GM23338 (cell line): ENCODE measurements around the gene ABRAXAS1. TPM values are rescaled to one million over a fixed set of nuclear protein-coding genes. Genes with fewer than 3 reads are reported as not detected.

Experiments
- ATAC-seq: fragments of 200-7000 bp; cut with Tn5 transposase; 3 replicates; pipeline ENCODE4 v1.9.1; 2020
- DNase-seq: peaks from one replicate; pipeline ENCODE4 v3.0.0-alpha.2; 2015; ENCODE audit warnings: low spot score
- H2AFZ ChIP-seq: fragments of 200-600 bp; sonication (generic); 2 replicates; pipeline ENCODE4 v1.8.0; 2016; ENCODE audit warnings: antibody characterized with exemption, mild to moderate bottlenecking, moderate library complexity
- H3F3A ChIP-seq: fragments of 200-600 bp; sonication (generic); replicated peaks from 2 replicates; pipeline ENCODE4 v1.8.0; 2017; ENCODE audit warnings: antibody characterized with exemption, mixed run types, low read depth
- H3K27ac ChIP-seq: fragments of 200-600 bp; sonication (generic); 2 replicates; pipeline ENCODE4 v1.6.1; 2016; ENCODE audit warnings: low read depth
- H3K27me3 ChIP-seq: fragments of 200-600 bp; sonication (generic); 2 replicates; pipeline ENCODE4 v1.8.0; 2016; ENCODE audit warnings: mild to moderate bottlenecking, mixed run types, moderate library complexity; ENCODE audit not compliant: insufficient read depth
- H3K36me3 ChIP-seq: fragments of 200-600 bp; sonication (generic); 2 replicates; pipeline ENCODE4 v1.8.0; 2016; ENCODE audit warnings: mild to moderate bottlenecking; ENCODE audit not compliant: insufficient read depth
- H3K4me1 ChIP-seq: fragments of 200-600 bp; sonication (generic); 2 replicates; pipeline ENCODE4 v1.8.0; 2016; ENCODE audit warnings: mild to moderate bottlenecking, moderate library complexity; ENCODE audit not compliant: insufficient read depth
- H3K4me2 ChIP-seq: fragments of 200-600 bp; sonication (generic); 2 replicates; pipeline ENCODE4 v1.7.1; 2017; ENCODE audit warnings: mixed run types
- H3K4me3 ChIP-seq: fragments of 200-600 bp; sonication (generic); 2 replicates; pipeline ENCODE4 v1.6.1; 2016; ENCODE audit warnings: mixed run types
- H3K79me2 ChIP-seq: fragments of 200-600 bp; sonication (generic); replicated peaks from 2 replicates; pipeline ENCODE4 v1.8.0; 2017; ENCODE audit warnings: mild to moderate bottlenecking; ENCODE audit not compliant: insufficient read depth
- H3K9me2 ChIP-seq: fragments of 200-600 bp; sonication (generic); 2 replicates; pipeline ENCODE4 v1.8.0; 2017; ENCODE audit not compliant: insufficient read depth
- H4K20me1 ChIP-seq: fragments of 200-600 bp; sonication (generic); replicated peaks from 2 replicates; pipeline ENCODE4 v1.8.0; 2017; ENCODE audit warnings: mild to moderate bottlenecking; ENCODE audit not compliant: insufficient read depth
- H3K27ac Mint-ChIP-seq: 2 replicates; pipeline ENCODE4 v1.8.0; 2020; ENCODE audit warnings: inconsistent platforms, mild to moderate bottlenecking, moderate library complexity, mixed read lengths
- H3K27me3 Mint-ChIP-seq: 3 replicates; pipeline ENCODE4 v1.8.0; 2022; ENCODE audit warnings: low read depth, mild to moderate bottlenecking, moderate library complexity, mixed read lengths, inconsistent platforms; ENCODE audit not compliant: insufficient read depth, poor library complexity
- H3K36me3 Mint-ChIP-seq: 3 replicates; pipeline ENCODE4 v1.8.0; 2021; ENCODE audit warnings: low read depth, mild to moderate bottlenecking, inconsistent platforms, moderate library complexity, mixed read lengths
- H3K4me1 Mint-ChIP-seq: 3 replicates; pipeline ENCODE4 v1.8.0; 2020; ENCODE audit warnings: mild to moderate bottlenecking, inconsistent platforms, mixed read lengths
- H3K4me3 Mint-ChIP-seq: 3 replicates; pipeline ENCODE4 v1.8.0; 2021; ENCODE audit warnings: moderate library complexity, mild to moderate bottlenecking, inconsistent platforms, mixed read lengths
- H3K9me3 Mint-ChIP-seq: 3 replicates; pipeline ENCODE4 v1.8.0; 2020; ENCODE audit warnings: moderate library complexity, mild to moderate bottlenecking, inconsistent platforms, mixed read lengths
- EZH2 ChIP-seq: fragments of 200-600 bp; sonication (generic); IDR thresholded peaks from one replicate; pipeline ENCODE4 v1.8.0; 2017; ENCODE audit warnings: antibody characterized with exemption, mild to moderate bottlenecking, low read depth; ENCODE audit not compliant: unreplicated experiment
- STAT1 ChIP-seq: IDR thresholded peaks from one replicate; pipeline ENCODE4 v1.6.1; 2016; ENCODE audit warnings: antibody characterized with exemption; ENCODE audit not compliant: unreplicated experiment
- ZNF331 ChIP-seq: fragments of 250-450 bp; sonication (Bioruptor Pico); IDR thresholded peaks from 2 replicates; pipeline ENCODE4 v1.5.0; 2020; ENCODE audit warnings: low read depth, mild to moderate bottlenecking, moderate library complexity
- polyA plus RNA-seq: library from polyadenylated mRNA; unstranded; fragments of >200 nt; fragmentation: Nextera tagmentation; extraction: Ambion mirVana; gene quantifications from 2 replicates; pipeline ENCODE4 v1.2.1, GENCODE V29; 2016
- total RNA-seq: library from RNA; depleted of rRNA; stranded (reverse); fragments of >200 nt; shearing (Covaris generic); gene quantifications from 2 replicates; pipeline ENCODE4 v1.2.3, GENCODE V29; 2014
- TF ChIP-seq, protein P1 (sequence below), 2 experiments: fragments of 200-600 bp in 1 of 2; sonication (generic) in 1 of 2; conservative IDR thresholded peaks; 2 replicates each; pipeline versions ENCODE4 v1.5.1 to v1.6.1; 2016 to 2017; ENCODE audit warnings: antibody characterized with exemption in 2 of 2, low read depth in 2 of 2, mild to moderate bottlenecking in 2 of 2, moderate library complexity in 1 of 2
- TF ChIP-seq, protein P2 (sequence below): IDR thresholded peaks from 2 replicates; pipeline ENCODE4 v1.6.1; 2016; ENCODE audit warnings: antibody characterized with exemption
- TF ChIP-seq, protein P3 (sequence below): IDR thresholded peaks from one replicate; pipeline ENCODE4 v1.6.1; 2018; ENCODE audit warnings: antibody characterized with exemption; ENCODE audit not compliant: unreplicated experiment
- TF ChIP-seq, protein P4 (sequence below): fragments of 250-450 bp; sonication (Bioruptor Pico); IDR thresholded peaks from 2 replicates; pipeline ENCODE4 v1.5.0; 2020; ENCODE audit warnings: mild to moderate bottlenecking, moderate library complexity

Gene ABRAXAS1
- total and polyA plus RNA-seq, 2 experiments from 2014 or later, result 8.0 to 25.2 TPM

DNA sequence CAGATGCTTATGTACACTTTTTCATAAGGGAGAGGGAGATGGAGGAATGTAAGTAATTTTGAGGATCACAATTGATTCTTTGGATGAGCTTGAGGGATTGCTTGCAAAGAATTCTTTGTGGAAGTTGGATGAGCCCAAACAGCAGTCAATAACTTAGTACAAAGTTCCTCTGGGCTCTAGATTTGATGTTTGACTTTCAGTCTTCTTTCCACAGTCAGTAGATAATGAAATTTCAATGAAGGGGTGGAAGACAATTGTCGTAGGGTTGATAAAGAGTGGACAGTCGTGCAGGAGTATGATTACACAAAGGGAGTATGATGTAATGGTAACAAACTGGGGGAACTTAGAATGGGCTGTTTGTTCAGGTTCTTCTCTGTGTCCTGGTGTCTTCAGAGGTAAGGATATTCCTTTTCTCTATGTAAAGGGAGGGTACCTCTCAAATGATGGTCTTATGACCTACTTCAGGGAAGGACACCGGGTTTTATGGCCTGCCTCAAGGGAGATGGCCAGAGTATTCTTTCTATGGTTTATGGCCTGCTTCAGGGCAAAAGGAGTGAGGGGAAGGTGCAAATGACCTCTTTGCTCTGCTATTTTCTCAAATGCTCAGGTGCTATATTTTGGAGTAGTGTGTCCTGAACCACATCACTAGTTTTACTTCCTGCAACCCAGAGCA lies 1.7 kb upstream of the ABRAXAS1 start:
- Histone ChIP-seq H3K4me2 (no peak overlapping the region), H2AFZ (no peak overlapping the region; the same call in 1 of the 2 replicates), H3K27me3 (peaks cover 9% of the 10 kb centered on the region), H3K79me2 (no peaks in the 10 kb centered on the region), H3K4me3 (no peak overlapping the region), H3K9me2 (no peaks in the 10 kb centered on the region), H4K20me1 (no peaks in the 10 kb centered on the region), H3F3A (no peaks in the 10 kb centered on the region), H3K27ac (no peak overlapping the region), H3K36me3 (no peaks in the 10 kb centered on the region), H3K4me1 (peaks cover 4% of the 10 kb centered on the region)
- H3K4me1 Mint-ChIP-seq, result peaks cover 4% of the 10 kb centered on the region; the same call in 2 of the 3 replicates
- no peak overlapping the region for H3K27ac Mint-ChIP-seq
- no peak for DNase-seq
- H3K9me3 Mint-ChIP-seq, result no peaks in the 10 kb centered on the region
- no peak overlapping the region for H3K4me3 Mint-ChIP-seq
- no peak for ATAC-seq
- peaks cover 3% of the 10 kb centered on the region; the same call in 2 of the 3 replicates for H3K36me3 Mint-ChIP-seq
- peaks cover 6% of the 10 kb centered on the region for H3K27me3 Mint-ChIP-seq
- TF ChIP-seq STAT1 (no peak), ZNF331 (CRISPR knock-in tag) (no peak)
- TF ChIP-seq, protein P1, sequence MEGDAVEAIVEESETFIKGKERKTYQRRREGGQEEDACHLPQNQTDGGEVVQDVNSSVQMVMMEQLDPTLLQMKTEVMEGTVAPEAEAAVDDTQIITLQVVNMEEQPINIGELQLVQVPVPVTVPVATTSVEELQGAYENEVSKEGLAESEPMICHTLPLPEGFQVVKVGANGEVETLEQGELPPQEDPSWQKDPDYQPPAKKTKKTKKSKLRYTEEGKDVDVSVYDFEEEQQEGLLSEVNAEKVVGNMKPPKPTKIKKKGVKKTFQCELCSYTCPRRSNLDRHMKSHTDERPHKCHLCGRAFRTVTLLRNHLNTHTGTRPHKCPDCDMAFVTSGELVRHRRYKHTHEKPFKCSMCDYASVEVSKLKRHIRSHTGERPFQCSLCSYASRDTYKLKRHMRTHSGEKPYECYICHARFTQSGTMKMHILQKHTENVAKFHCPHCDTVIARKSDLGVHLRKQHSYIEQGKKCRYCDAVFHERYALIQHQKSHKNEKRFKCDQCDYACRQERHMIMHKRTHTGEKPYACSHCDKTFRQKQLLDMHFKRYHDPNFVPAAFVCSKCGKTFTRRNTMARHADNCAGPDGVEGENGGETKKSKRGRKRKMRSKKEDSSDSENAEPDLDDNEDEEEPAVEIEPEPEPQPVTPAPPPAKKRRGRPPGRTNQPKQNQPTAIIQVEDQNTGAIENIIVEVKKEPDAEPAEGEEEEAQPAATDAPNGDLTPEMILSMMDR (conservative IDR thresholded peaks at IDR 0.05; ENCODE audit: low read depth in 2 of 2), result no peak
- TF ChIP-seq, protein P2, sequence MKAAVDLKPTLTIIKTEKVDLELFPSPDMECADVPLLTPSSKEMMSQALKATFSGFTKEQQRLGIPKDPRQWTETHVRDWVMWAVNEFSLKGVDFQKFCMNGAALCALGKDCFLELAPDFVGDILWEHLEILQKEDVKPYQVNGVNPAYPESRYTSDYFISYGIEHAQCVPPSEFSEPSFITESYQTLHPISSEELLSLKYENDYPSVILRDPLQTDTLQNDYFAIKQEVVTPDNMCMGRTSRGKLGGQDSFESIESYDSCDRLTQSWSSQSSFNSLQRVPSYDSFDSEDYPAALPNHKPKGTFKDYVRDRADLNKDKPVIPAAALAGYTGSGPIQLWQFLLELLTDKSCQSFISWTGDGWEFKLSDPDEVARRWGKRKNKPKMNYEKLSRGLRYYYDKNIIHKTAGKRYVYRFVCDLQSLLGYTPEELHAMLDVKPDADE, result no peak
- TF ChIP-seq, protein P3, sequence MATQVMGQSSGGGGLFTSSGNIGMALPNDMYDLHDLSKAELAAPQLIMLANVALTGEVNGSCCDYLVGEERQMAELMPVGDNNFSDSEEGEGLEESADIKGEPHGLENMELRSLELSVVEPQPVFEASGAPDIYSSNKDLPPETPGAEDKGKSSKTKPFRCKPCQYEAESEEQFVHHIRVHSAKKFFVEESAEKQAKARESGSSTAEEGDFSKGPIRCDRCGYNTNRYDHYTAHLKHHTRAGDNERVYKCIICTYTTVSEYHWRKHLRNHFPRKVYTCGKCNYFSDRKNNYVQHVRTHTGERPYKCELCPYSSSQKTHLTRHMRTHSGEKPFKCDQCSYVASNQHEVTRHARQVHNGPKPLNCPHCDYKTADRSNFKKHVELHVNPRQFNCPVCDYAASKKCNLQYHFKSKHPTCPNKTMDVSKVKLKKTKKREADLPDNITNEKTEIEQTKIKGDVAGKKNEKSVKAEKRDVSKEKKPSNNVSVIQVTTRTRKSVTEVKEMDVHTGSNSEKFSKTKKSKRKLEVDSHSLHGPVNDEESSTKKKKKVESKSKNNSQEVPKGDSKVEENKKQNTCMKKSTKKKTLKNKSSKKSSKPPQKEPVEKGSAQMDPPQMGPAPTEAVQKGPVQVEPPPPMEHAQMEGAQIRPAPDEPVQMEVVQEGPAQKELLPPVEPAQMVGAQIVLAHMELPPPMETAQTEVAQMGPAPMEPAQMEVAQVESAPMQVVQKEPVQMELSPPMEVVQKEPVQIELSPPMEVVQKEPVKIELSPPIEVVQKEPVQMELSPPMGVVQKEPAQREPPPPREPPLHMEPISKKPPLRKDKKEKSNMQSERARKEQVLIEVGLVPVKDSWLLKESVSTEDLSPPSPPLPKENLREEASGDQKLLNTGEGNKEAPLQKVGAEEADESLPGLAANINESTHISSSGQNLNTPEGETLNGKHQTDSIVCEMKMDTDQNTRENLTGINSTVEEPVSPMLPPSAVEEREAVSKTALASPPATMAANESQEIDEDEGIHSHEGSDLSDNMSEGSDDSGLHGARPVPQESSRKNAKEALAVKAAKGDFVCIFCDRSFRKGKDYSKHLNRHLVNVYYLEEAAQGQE, result no peak

DNA sequence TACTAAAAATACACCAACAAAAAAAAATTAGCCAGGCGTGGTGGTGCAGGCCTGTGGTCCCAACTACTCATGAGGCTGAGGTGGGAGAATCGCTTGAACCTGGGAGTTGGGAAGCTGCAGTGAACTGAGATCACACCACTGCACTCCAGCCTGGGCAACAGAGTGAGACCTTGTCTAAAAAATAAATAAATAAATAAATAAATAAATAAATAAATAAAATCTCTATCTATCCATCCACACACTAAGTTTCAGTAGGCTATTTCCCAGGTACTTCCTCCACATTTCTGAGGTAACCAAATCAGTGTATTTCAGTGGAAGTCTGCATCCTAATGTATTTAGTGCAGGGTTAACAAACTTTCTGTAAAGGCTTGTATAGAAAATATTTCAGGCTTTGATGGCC lies 10.9 kb downstream of the ABRAXAS1 start:
- Histone ChIP-seq H3F3A (no peaks in the 10 kb centered on the region), H3K4me2 (no peak overlapping the region), H3K36me3 (peaks cover 6% of the 10 kb centered on the region), H3K9me2 (no peaks in the 10 kb centered on the region), H3K4me3 (no peak overlapping the region), H4K20me1 (no peaks in the 10 kb centered on the region), H3K27me3 (no peaks in the 10 kb centered on the region), H3K79me2 (no peaks in the 10 kb centered on the region), H3K4me1 (no peaks in the 10 kb centered on the region), H3K27ac (no peak overlapping the region), H2AFZ (no peak overlapping the region)
- Mint-ChIP-seq H3K4me3 (no peak overlapping the region), H3K36me3 (peaks cover 9% of the 10 kb centered on the region; the same call in 1 of the 3 replicates), H3K27ac (no peak overlapping the region), H3K4me1 (no peaks in the 10 kb centered on the region), H3K27me3 (no peaks in the 10 kb centered on the region), H3K9me3 (no peaks in the 10 kb centered on the region)
- no peak for ATAC-seq
- no peak for DNase-seq
- TF ChIP-seq STAT1 (no peak), EZH2 (no peak)
- TF ChIP-seq, protein P4, sequence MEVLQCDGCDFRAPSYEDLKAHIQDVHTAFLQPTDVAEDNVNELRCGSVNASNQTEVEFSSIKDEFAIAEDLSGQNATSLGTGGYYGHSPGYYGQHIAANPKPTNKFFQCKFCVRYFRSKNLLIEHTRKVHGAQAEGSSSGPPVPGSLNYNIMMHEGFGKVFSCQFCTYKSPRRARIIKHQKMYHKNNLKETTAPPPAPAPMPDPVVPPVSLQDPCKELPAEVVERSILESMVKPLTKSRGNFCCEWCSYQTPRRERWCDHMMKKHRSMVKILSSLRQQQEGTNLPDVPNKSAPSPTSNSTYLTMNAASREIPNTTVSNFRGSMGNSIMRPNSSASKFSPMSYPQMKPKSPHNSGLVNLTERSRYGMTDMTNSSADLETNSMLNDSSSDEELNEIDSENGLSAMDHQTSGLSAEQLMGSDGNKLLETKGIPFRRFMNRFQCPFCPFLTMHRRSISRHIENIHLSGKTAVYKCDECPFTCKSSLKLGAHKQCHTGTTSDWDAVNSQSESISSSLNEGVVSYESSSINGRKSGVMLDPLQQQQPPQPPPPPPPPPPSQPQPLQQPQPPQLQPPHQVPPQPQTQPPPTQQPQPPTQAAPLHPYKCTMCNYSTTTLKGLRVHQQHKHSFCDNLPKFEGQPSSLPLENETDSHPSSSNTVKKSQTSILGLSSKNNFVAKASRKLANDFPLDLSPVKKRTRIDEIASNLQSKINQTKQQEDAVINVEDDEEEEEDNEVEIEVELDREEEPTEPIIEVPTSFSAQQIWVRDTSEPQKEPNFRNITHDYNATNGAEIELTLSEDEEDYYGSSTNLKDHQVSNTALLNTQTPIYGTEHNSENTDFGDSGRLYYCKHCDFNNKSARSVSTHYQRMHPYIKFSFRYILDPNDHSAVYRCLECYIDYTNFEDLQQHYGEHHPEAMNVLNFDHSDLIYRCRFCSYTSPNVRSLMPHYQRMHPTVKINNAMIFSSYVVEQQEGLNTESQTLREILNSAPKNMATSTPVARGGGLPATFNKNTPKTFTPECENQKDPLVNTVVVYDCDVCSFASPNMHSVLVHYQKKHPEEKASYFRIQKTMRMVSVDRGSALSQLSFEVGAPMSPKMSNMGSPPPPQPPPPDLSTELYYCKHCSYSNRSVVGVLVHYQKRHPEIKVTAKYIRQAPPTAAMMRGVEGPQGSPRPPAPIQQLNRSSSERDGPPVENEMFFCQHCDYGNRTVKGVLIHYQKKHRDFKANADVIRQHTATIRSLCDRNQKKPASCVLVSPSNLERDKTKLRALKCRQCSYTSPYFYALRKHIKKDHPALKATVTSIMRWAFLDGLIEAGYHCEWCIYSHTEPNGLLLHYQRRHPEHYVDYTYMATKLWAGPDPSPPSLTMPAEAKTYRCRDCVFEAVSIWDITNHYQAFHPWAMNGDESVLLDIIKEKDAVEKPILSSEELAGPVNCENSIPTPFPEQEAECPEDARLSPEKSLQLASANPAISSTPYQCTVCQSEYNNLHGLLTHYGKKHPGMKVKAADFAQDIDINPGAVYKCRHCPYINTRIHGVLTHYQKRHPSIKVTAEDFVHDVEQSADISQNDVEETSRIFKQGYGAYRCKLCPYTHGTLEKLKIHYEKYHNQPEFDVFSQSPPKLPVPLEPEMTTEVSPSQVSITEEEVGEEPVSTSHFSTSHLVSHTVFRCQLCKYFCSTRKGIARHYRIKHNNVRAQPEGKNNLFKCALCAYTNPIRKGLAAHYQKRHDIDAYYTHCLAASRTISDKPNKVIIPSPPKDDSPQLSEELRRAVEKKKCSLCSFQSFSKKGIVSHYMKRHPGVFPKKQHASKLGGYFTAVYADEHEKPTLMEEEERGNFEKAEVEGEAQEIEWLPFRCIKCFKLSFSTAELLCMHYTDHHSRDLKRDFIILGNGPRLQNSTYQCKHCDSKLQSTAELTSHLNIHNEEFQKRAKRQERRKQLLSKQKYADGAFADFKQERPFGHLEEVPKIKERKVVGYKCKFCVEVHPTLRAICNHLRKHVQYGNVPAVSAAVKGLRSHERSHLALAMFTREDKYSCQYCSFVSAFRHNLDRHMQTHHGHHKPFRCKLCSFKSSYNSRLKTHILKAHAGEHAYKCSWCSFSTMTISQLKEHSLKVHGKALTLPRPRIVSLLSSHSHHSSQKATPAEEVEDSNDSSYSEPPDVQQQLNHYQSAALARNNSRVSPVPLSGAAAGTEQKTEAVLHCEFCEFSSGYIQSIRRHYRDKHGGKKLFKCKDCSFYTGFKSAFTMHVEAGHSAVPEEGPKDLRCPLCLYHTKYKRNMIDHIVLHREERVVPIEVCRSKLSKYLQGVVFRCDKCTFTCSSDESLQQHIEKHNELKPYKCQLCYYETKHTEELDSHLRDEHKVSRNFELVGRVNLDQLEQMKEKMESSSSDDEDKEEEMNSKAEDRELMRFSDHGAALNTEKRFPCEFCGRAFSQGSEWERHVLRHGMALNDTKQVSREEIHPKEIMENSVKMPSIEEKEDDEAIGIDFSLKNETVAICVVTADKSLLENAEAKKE (CRISPR knock-in tag), result no peak
